Measurements from ENCODE around the gene SLC7A5.
A peak's percentile ranks its signal among the peaks of the same experiment; 100 is the strongest.
"Not testable (repeated sequence)": the region's sequence is repeated elsewhere in the genome, so short reads cannot be mapped to it uniquely, and the experiment has no call there.

Gene SLC7A5

GRCh38 chr16:87897521-87898505 is 28.5 kb upstream of the SLC7A5 start:
- Histone ChIP-seq H3K9me2 (replicated peaks; ENCODE audit: low read depth, low read length) (no peaks in the 10 kb centered on the region), H3K79me2 (ENCODE audit: insufficient read depth, low read length) (no peaks in the 10 kb centered on the region), H4K20me1 (ENCODE audit: insufficient read depth, low read length, poor library complexity, severe bottlenecking) (no peaks in the 10 kb centered on the region), H3K36me3 (ENCODE audit: insufficient read depth, low read length) (no peaks in the 10 kb centered on the region), H3K4me3 (ENCODE audit: low read length, poor library complexity, severe bottlenecking) (no peak overlapping the region), H3F3A (ENCODE audit: low read depth) (no peaks in the 10 kb centered on the region), H2AFZ (ENCODE audit: low read length) (no peak overlapping the region), H3K4me2 (ENCODE audit: low read depth, low read length, poor library complexity, severe bottlenecking) (peak overlapping the region; percentile 20), H3K27me3 (ENCODE audit: insufficient read depth, low read length, poor library complexity, severe bottlenecking) (no peaks in the 10 kb centered on the region), H3K9ac (ENCODE audit: low read depth, low read length, poor library complexity, severe bottlenecking) (no peak overlapping the region), H3K4me1 (ENCODE audit: insufficient read depth, low read length, poor library complexity, severe bottlenecking) (peaks cover 11% of the 10 kb centered on the region), H3K9me3 (ENCODE audit: insufficient read depth, low read depth, low read length) (no peaks in the 10 kb centered on the region)
- no peak for TF ChIP-seq CTCF (conservative IDR thresholded peaks at IDR 0.05; ENCODE audit: low read length)
- no peak for TF ChIP-seq EZH2phosphoT487 (IDR thresholded peaks at IDR 0.05; ENCODE audit: borderline replicate concordance)

GRCh38 chr16:87896924-87897520 is 27.7 kb upstream of the SLC7A5 start:
- not testable (repeated sequence) for H3F3A ChIP-seq (ENCODE audit: low read depth); H3K9ac ChIP-seq (ENCODE audit: low read depth, low read length, poor library complexity, severe bottlenecking); H2AFZ ChIP-seq (ENCODE audit: low read length); H3K9me2 ChIP-seq (replicated peaks; ENCODE audit: low read depth, low read length); H4K20me1 ChIP-seq (ENCODE audit: insufficient read depth, low read length, poor library complexity, severe bottlenecking); H3K36me3 ChIP-seq (ENCODE audit: insufficient read depth, low read length); H3K79me2 ChIP-seq (ENCODE audit: insufficient read depth, low read length); H3K27me3 ChIP-seq (ENCODE audit: insufficient read depth, low read length, poor library complexity, severe bottlenecking); H3K4me3 ChIP-seq (ENCODE audit: low read length, poor library complexity, severe bottlenecking); H3K9me3 ChIP-seq (ENCODE audit: insufficient read depth, low read depth, low read length)
- Histone ChIP-seq H3K4me2 (ENCODE audit: low read depth, low read length, poor library complexity, severe bottlenecking) (peak overlapping the region; percentile 20), H3K4me1 (ENCODE audit: insufficient read depth, low read length, poor library complexity, severe bottlenecking) (peaks cover 11% of the 10 kb centered on the region)

- H3K9me3 ChIP-seq (ENCODE audit: insufficient read depth, low read depth, low read length); H2AFZ ChIP-seq (ENCODE audit: low read length); H3K9me2 ChIP-seq (replicated peaks; ENCODE audit: low read depth, low read length); H3K79me2 ChIP-seq (ENCODE audit: insufficient read depth, low read length); H3K9ac ChIP-seq (ENCODE audit: low read depth, low read length, poor library complexity, severe bottlenecking); H3K27me3 ChIP-seq (ENCODE audit: insufficient read depth, low read length, poor library complexity, severe bottlenecking); H3F3A ChIP-seq (ENCODE audit: low read depth); H3K4me3 ChIP-seq (ENCODE audit: low read length, poor library complexity, severe bottlenecking); H3K36me3 ChIP-seq (ENCODE audit: insufficient read depth, low read length); H4K20me1 ChIP-seq (ENCODE audit: insufficient read depth, low read length, poor library complexity, severe bottlenecking): not testable (repeated sequence)
- Histone ChIP-seq H3K4me2 (ENCODE audit: low read depth, low read length, poor library complexity, severe bottlenecking) (peak overlapping the region; percentile 37), H3K4me1 (ENCODE audit: insufficient read depth, low read length, poor library complexity, severe bottlenecking) (peaks cover 11% of the 10 kb centered on the region)
Measured at GRCh38 chr16:87896176-87896890, 27.0 kb upstream of the SLC7A5 start.

- Histone ChIP-seq H3K4me2 (ENCODE audit: low read depth, low read length, poor library complexity, severe bottlenecking) (peak overlapping the region; percentile 37), H3K9ac (ENCODE audit: low read depth, low read length, poor library complexity, severe bottlenecking) (no peak overlapping the region), H3K27me3 (ENCODE audit: insufficient read depth, low read length, poor library complexity, severe bottlenecking) (no peaks in the 10 kb centered on the region), H3K4me3 (ENCODE audit: low read length, poor library complexity, severe bottlenecking) (no peak overlapping the region), H3K9me3 (ENCODE audit: insufficient read depth, low read depth, low read length) (no peaks in the 10 kb centered on the region), H2AFZ (ENCODE audit: low read length) (no peak overlapping the region), H3K9me2 (replicated peaks; ENCODE audit: low read depth, low read length) (no peaks in the 10 kb centered on the region), H3F3A (ENCODE audit: low read depth) (no peaks in the 10 kb centered on the region), H3K4me1 (ENCODE audit: insufficient read depth, low read length, poor library complexity, severe bottlenecking) (peaks cover 11% of the 10 kb centered on the region), H3K79me2 (ENCODE audit: insufficient read depth, low read length) (no peaks in the 10 kb centered on the region), H4K20me1 (ENCODE audit: insufficient read depth, low read length, poor library complexity, severe bottlenecking) (no peaks in the 10 kb centered on the region), H3K36me3 (ENCODE audit: insufficient read depth, low read length) (no peaks in the 10 kb centered on the region)
- TF ChIP-seq CTCF (conservative IDR thresholded peaks at IDR 0.05; ENCODE audit: low read length) = no peak
- no peak for TF ChIP-seq EZH2phosphoT487 (IDR thresholded peaks at IDR 0.05; ENCODE audit: borderline replicate concordance)
Measured at GRCh38 chr16:87895641-87896141, 26.4 kb upstream of the SLC7A5 start.

GRCh38 chr16:87894005-87894404 is 24.7 kb upstream of the SLC7A5 start:
- H3K9ac ChIP-seq (ENCODE audit: low read depth, low read length, poor library complexity, severe bottlenecking); H3K36me3 ChIP-seq (ENCODE audit: insufficient read depth, low read length); H3K27me3 ChIP-seq (ENCODE audit: insufficient read depth, low read length, poor library complexity, severe bottlenecking); H3K9me3 ChIP-seq (ENCODE audit: insufficient read depth, low read depth, low read length); H2AFZ ChIP-seq (ENCODE audit: low read length); H3F3A ChIP-seq (ENCODE audit: low read depth); H3K9me2 ChIP-seq (replicated peaks; ENCODE audit: low read depth, low read length); H3K4me2 ChIP-seq (ENCODE audit: low read depth, low read length, poor library complexity, severe bottlenecking); H4K20me1 ChIP-seq (ENCODE audit: insufficient read depth, low read length, poor library complexity, severe bottlenecking); H3K79me2 ChIP-seq (ENCODE audit: insufficient read depth, low read length); H3K4me3 ChIP-seq (ENCODE audit: low read length, poor library complexity, severe bottlenecking): not testable (repeated sequence)
- peaks cover 11% of the 10 kb centered on the region for H3K4me1 ChIP-seq (ENCODE audit: insufficient read depth, low read length, poor library complexity, severe bottlenecking)

Measured in Loucy (cell line).